Smooth muscle cell (in vitro differentiated cells): Measurements from ENCODE around the gene TMOD3. TPM values are rescaled to one million over a fixed set of nuclear protein-coding genes. Genes with fewer than 3 reads are reported as not detected.

ENCODE experiments used
- DNase-seq: peaks from one replicate; lab custom pipeline; 2025; ENCODE audit not compliant: unreplicated experiment; lab: John Stamatoyannopoulos, UW
- H2AFZ ChIP-seq: fragments of 200-600 bp; sonication (generic); 2 replicates; pipeline ENCODE4 v1.6.0; 2016; ENCODE audit warnings: antibody characterized with exemption, low read depth, mild to moderate bottlenecking
- H3F3A ChIP-seq: fragments of 200-600 bp; sonication (generic); 2 replicates; pipeline ENCODE4 v1.6.0; 2017; ENCODE audit warnings: antibody characterized with exemption, low read depth
- H3K27ac ChIP-seq: fragments of 200-600 bp; sonication (generic); 2 replicates; pipeline ENCODE4 v1.5.1; 2016; ENCODE audit warnings: low read depth, mild to moderate bottlenecking
- H3K27me3 ChIP-seq: fragments of 200-600 bp; sonication (generic); 2 replicates; pipeline ENCODE4 v1.6.1; 2016; ENCODE audit warnings: low read depth, mild to moderate bottlenecking
- H3K36me3 ChIP-seq: fragments of 200-600 bp; sonication (generic); 2 replicates; pipeline ENCODE4 v1.5.1; 2016; ENCODE audit warnings: low read depth
- H3K4me1 ChIP-seq: fragments of 200-600 bp; sonication (generic); 2 replicates; pipeline ENCODE4 v1.5.1; 2016; ENCODE audit warnings: low read depth
- H3K4me2 ChIP-seq: fragments of 200-600 bp; sonication (generic); 2 replicates; pipeline ENCODE4 v1.6.0; 2016; ENCODE audit warnings: mild to moderate bottlenecking
- H3K4me3 ChIP-seq: fragments of 200-600 bp; sonication (generic); 2 replicates; pipeline ENCODE4 v1.5.1; 2016; ENCODE audit warnings: mild to moderate bottlenecking
- H3K79me2 ChIP-seq: fragments of 200-600 bp; sonication (generic); 2 replicates; pipeline ENCODE4 v1.6.0; 2016; ENCODE audit warnings: low read depth, mild to moderate bottlenecking
- H3K9ac ChIP-seq: fragments of 200-600 bp; sonication (generic); 2 replicates; pipeline ENCODE4 v1.6.0; 2016; ENCODE audit warnings: low read depth
- H3K9me3 ChIP-seq: fragments of 200-600 bp; sonication (generic); replicated peaks from 2 replicates; pipeline ENCODE4 v1.5.1; 2016; ENCODE audit warnings: low read depth
- H4K20me1 ChIP-seq: fragments of 200-600 bp; sonication (generic); 2 replicates; pipeline ENCODE4 v1.6.0; 2016; ENCODE audit warnings: low read depth
- WGBS: methylation state at CpG from one replicate; pipeline ENCODE4 v1.1.7; 2016; ENCODE audit warnings: low lambda C conversion rate; 5-methylcytosine and 5-hydroxymethylcytosine counted together
- polyA plus RNA-seq: library from polyadenylated mRNA; unstranded; fragments of >200 nt; fragmentation: Nextera tagmentation; extraction: Ambion mirVana; gene quantifications from 2 replicates; pipeline ENCODE4 v1.2.1, GENCODE V29; 2016
- small RNA-seq: library from RNA; depleted of rRNA; stranded (forward); fragments of <200 nt; gene quantifications from one replicate; pipeline ENCODE3, GENCODE V24; 2014
- total RNA-seq: library from RNA; depleted of rRNA; stranded (reverse); fragments of >200 nt; gene quantifications from 2 replicates; pipeline ENCODE4 v1.2.3, GENCODE V29; 2014
- TF ChIP-seq, protein P1 (sequence below): fragments of 200-600 bp; sonication (generic); IDR thresholded peaks from 2 replicates; pipeline ENCODE4 v1.5.1; 2017; ENCODE audit warnings: borderline replicate concordance, mild to moderate bottlenecking, antibody characterized with exemption; ENCODE audit not compliant: insufficient read depth, poor library complexity, severe bottlenecking

Gene TMOD3
- total and polyA plus RNA-seq, 2 experiments from 2014 or later, result 18.6 to 35.7 TPM

DNA sequence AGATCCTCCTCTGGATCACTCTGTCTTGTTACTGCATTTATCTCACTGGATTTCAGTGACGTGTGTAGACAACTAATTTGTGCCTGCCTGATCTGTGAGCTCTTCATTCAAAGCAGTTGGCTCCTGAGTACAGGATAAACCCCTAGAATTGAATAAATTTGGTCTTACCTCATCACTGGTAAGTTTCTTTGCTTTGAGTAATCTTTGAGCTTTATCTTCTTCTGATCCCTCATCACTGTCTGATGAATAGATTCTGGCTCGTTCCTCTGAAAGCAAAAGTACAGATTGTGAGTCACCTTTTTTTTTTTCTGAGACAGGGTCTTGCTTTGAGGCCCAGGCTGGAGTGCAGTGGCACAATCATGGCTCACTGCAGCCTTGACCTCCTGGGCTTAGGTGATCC, 117.7 kb downstream of the TMOD3 start:
- no peak overlapping the region for H3K4me2 ChIP-seq
- H3K4me3 ChIP-seq, result no peak overlapping the region
- H3K79me2 ChIP-seq, result no peaks in the 10 kb centered on the region
- no peaks in the 10 kb centered on the region for H3K27me3 ChIP-seq
- H3K9me3 ChIP-seq, result no peaks in the 10 kb centered on the region
- H2AFZ ChIP-seq, result no peak overlapping the region
- H3F3A ChIP-seq, result no peaks in the 10 kb centered on the region
- 92% methylated on average over 2 of the region's 2 CpGs for WGBS
- no peak for DNase-seq
- peaks cover 28% of the 10 kb centered on the region for H3K36me3 ChIP-seq
- no peak overlapping the region for H3K27ac ChIP-seq
- TF ChIP-seq, protein P1, sequence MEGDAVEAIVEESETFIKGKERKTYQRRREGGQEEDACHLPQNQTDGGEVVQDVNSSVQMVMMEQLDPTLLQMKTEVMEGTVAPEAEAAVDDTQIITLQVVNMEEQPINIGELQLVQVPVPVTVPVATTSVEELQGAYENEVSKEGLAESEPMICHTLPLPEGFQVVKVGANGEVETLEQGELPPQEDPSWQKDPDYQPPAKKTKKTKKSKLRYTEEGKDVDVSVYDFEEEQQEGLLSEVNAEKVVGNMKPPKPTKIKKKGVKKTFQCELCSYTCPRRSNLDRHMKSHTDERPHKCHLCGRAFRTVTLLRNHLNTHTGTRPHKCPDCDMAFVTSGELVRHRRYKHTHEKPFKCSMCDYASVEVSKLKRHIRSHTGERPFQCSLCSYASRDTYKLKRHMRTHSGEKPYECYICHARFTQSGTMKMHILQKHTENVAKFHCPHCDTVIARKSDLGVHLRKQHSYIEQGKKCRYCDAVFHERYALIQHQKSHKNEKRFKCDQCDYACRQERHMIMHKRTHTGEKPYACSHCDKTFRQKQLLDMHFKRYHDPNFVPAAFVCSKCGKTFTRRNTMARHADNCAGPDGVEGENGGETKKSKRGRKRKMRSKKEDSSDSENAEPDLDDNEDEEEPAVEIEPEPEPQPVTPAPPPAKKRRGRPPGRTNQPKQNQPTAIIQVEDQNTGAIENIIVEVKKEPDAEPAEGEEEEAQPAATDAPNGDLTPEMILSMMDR, result no peak
- H3K9ac ChIP-seq, result no peak overlapping the region
- no peaks in the 10 kb centered on the region for H3K4me1 ChIP-seq
- H4K20me1 ChIP-seq, result no peaks in the 10 kb centered on the region

DNA sequence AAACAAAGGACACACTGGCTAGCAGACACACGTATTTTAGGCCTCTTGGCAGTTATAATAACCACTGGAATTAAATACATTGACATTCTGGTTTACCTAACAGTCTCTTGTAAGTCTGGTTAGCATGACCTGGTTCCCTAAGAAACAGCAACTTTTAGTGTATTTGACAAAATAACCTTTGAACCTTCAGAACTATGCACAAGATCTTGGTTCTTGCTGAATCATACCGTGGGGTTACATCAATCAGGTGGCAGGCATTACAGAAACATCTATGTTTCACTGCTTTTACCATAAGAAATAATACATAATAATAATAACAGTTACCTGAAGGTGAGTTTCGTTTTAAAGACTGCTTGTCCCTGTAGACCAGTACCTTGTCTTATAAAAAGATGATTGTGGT, 123.4 kb downstream of the TMOD3 start:
- H3K4me3 ChIP-seq, result no peak overlapping the region
- no peak for DNase-seq
- H3K4me2 ChIP-seq, result no peak overlapping the region
- no peaks in the 10 kb centered on the region for H3K79me2 ChIP-seq
- peaks cover 41% of the 10 kb centered on the region for H3K36me3 ChIP-seq
- no peaks in the 10 kb centered on the region for H3K27me3 ChIP-seq
- no peaks in the 10 kb centered on the region for H3K4me1 ChIP-seq
- no peak overlapping the region for H3K9ac ChIP-seq
- H3F3A ChIP-seq, result no peaks in the 10 kb centered on the region
- H4K20me1 ChIP-seq, result no peaks in the 10 kb centered on the region
- H3K9me3 ChIP-seq, result no peaks in the 10 kb centered on the region
- H2AFZ ChIP-seq, result no peak overlapping the region
- TF ChIP-seq, protein P1, result no peak
- H3K27ac ChIP-seq, result no peak overlapping the region
- 96% methylated on average over 3 of the region's 3 CpGs for WGBS

DNA sequence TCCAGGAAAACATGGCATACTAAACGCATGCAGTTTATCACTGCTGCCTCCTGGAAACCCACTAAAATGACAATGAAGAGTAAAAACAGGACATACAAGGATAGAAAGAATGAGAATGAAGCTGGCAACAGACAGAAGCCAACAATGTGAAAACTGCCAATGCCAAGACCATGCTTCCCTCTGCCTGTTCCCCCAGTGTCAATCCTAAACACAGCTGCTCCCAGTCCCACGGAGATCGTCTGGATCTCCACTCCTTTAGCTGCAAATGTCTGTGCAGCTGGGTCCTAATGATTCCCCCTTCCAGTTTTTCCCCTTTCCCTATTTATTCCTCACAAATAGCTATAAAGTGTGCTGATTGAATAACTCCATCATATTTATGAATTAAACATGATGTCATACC, 126.1 kb downstream of the TMOD3 start:
- Histone ChIP-seq H3F3A (no peaks in the 10 kb centered on the region), H3K4me3 (no peak overlapping the region), H3K4me2 (no peak overlapping the region), H3K9ac (no peak overlapping the region), H3K4me1 (no peaks in the 10 kb centered on the region), H3K36me3 (peaks cover 30% of the 10 kb centered on the region), H3K27ac (no peak overlapping the region), H2AFZ (no peak overlapping the region), H3K27me3 (no peaks in the 10 kb centered on the region), H3K79me2 (no peaks in the 10 kb centered on the region), H4K20me1 (no peaks in the 10 kb centered on the region), H3K9me3 (no peaks in the 10 kb centered on the region)
- WGBS, result 98% methylated on average over 3 of the region's 3 CpGs
- no peak for DNase-seq
- TF ChIP-seq, protein P1, result no peak

Small RNA genes within 50 kb of the gene (small RNA-seq; reads per million reads assigned to genes)
- gene AC090971.5, result 0.08 reads per million
- not detected for gene RF00017
- gene RF00019, result not detected
- 0.16 reads per million for gene RNU6-90P

Other genes with a start within 250 kb of the TMOD3 start
- 43.5 and 57.8 TPM in 2 replicates for gene DMXL2, start 206.9 kb upstream of the TMOD3 start, total RNA-seq
- gene DMXL2, start 206.9 kb upstream of the TMOD3 start, polyA plus RNA-seq, result 9.3 and 10.0 TPM in 2 replicates
- gene SCG3, start 148.2 kb upstream of the TMOD3 start, total RNA-seq, result not detected in 2 replicates
- gene SCG3, start 148.2 kb upstream of the TMOD3 start, polyA plus RNA-seq, result not detected in 2 replicates
- gene LYSMD2, start 92.0 kb upstream of the TMOD3 start, total RNA-seq, result 2.7 and 3.6 TPM in 2 replicates
- gene LYSMD2, start 92.0 kb upstream of the TMOD3 start, polyA plus RNA-seq, result 1.1 and 2.6 TPM in 2 replicates
- gene TMOD2, start 78.1 kb upstream of the TMOD3 start, total RNA-seq, result 4.2 and 7.8 TPM in 2 replicates
- 1.5 and 1.7 TPM in 2 replicates for gene TMOD2, start 78.1 kb upstream of the TMOD3 start, polyA plus RNA-seq
- gene LEO1, start 142.1 kb downstream of the TMOD3 start, total RNA-seq, result 25.9 and 26.6 TPM in 2 replicates
- gene LEO1, start 142.1 kb downstream of the TMOD3 start, polyA plus RNA-seq, result 18.3 and 20.5 TPM in 2 replicates
- gene MAPK6, start 189.6 kb downstream of the TMOD3 start, total RNA-seq, result 107 and 115 TPM in 2 replicates
- gene MAPK6, start 189.6 kb downstream of the TMOD3 start, polyA plus RNA-seq, result 26.8 and 38.6 TPM in 2 replicates